Measurements from ENCODE around the gene PHLPP1.

Gene PHLPP1

DNA sequence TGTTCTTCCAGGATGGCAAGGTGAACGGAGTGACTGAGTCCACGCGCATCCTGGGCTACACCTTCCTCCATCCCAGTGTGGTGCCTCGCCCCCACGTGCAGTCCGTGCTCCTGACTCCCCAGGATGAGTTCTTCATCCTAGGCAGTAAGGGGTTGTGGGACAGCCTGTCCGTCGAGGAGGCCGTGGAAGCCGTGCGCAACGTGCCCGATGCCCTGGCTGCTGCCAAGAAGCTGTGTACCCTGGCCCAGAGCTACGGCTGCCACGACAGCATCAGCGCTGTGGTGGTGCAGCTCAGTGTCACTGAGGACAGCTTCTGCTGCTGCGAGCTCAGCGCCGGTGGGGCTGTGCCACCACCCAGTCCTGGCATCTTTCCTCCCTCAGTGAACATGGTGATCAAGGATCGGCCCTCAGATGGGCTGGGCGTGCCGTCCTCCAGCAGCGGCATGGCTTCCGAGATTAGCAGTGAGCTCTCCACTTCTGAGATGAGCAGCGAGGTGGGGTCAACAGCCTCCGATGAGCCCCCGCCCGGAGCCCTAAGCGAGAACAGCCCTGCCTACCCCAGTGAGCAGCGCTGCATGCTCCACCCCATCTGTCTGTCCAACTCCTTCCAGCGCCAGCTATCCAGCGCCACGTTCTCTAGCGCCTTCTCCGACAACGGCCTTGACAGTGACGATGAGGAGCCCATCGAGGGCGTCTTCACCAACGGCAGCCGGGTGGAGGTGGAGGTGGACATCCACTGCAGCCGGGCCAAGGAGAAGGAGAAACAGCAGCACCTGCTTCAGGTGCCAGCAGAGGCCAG is 263.1 kb downstream of the PHLPP1 start:
- no peak for TF ChIP-seq EZH2phosphoT487 (conservative IDR thresholded peaks at IDR 0.05; ENCODE audit: low read length)
- TF ChIP-seq, protein P1, sequence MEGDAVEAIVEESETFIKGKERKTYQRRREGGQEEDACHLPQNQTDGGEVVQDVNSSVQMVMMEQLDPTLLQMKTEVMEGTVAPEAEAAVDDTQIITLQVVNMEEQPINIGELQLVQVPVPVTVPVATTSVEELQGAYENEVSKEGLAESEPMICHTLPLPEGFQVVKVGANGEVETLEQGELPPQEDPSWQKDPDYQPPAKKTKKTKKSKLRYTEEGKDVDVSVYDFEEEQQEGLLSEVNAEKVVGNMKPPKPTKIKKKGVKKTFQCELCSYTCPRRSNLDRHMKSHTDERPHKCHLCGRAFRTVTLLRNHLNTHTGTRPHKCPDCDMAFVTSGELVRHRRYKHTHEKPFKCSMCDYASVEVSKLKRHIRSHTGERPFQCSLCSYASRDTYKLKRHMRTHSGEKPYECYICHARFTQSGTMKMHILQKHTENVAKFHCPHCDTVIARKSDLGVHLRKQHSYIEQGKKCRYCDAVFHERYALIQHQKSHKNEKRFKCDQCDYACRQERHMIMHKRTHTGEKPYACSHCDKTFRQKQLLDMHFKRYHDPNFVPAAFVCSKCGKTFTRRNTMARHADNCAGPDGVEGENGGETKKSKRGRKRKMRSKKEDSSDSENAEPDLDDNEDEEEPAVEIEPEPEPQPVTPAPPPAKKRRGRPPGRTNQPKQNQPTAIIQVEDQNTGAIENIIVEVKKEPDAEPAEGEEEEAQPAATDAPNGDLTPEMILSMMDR (IDR thresholded peaks at IDR 0.05; ENCODE audit: insufficient read depth, low read length, poor library complexity, severe bottlenecking), result no peak
- Histone ChIP-seq H3F3A (ENCODE audit: insufficient read depth) (no peaks in the 10 kb centered on the region), H4K20me1 (ENCODE audit: low read depth, low read length) (no peaks in the 10 kb centered on the region), H3K9me3 (ENCODE audit: insufficient read depth, low read length) (no peaks in the 10 kb centered on the region), H3K4me2 (ENCODE audit: low read depth, low read length, poor library complexity, severe bottlenecking) (no peak overlapping the region), H2AFZ (ENCODE audit: low read depth, low read length, severe bottlenecking) (no peak overlapping the region), H3K27ac (ENCODE audit: low read depth, low read length) (no peak overlapping the region), H3K27me3 (ENCODE audit: low read length) (no peaks in the 10 kb centered on the region), H3K79me2 (ENCODE audit: insufficient read depth, low read length) (no peaks in the 10 kb centered on the region), H3K9ac (ENCODE audit: low read length) (no peak overlapping the region), H3K9me2 (replicated peaks; ENCODE audit: insufficient read depth, low read length) (no peaks in the 10 kb centered on the region), H3K4me3 (ENCODE audit: insufficient read depth, low read length, poor library complexity, severe bottlenecking) (no peak overlapping the region), H3K36me3 (ENCODE audit: low read length) (no peaks in the 10 kb centered on the region)

DNA sequence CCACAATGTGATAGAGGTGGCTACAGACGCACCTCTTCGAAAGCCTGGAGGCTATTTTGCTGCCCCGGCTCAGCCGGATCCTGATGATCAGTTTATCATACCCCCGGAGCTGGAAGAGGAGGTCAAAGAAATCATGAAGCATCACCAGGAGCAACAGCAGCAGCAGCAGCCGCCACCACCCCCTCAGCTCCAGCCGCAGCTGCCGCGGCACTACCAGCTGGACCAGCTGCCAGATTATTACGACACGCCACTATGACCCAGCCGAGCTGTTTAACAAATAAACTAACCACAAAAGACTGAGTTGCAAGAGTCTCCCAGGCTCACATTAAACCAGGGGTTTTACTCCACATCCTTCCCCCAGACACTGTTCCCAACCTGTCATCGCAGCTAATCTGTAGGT is 263.8 kb downstream of the PHLPP1 start:
- TF ChIP-seq EZH2phosphoT487 (conservative IDR thresholded peaks at IDR 0.05; ENCODE audit: low read length), result no peak
- TF ChIP-seq, protein P1 (IDR thresholded peaks at IDR 0.05; ENCODE audit: insufficient read depth, low read length, poor library complexity, severe bottlenecking), result no peak
- H3K79me2 ChIP-seq (ENCODE audit: insufficient read depth, low read length), result no peaks in the 10 kb centered on the region
- H3K9ac ChIP-seq (ENCODE audit: low read length), result no peak overlapping the region
- no peak overlapping the region for H2AFZ ChIP-seq (ENCODE audit: low read depth, low read length, severe bottlenecking)
- no peak overlapping the region for H3K4me3 ChIP-seq (ENCODE audit: insufficient read depth, low read length, poor library complexity, severe bottlenecking)
- no peaks in the 10 kb centered on the region for H3K27me3 ChIP-seq (ENCODE audit: low read length)
- no peaks in the 10 kb centered on the region for H3K9me3 ChIP-seq (ENCODE audit: insufficient read depth, low read length)
- H4K20me1 ChIP-seq (ENCODE audit: low read depth, low read length), result no peaks in the 10 kb centered on the region
- no peaks in the 10 kb centered on the region for H3K36me3 ChIP-seq (ENCODE audit: low read length)
- H3F3A ChIP-seq (ENCODE audit: insufficient read depth), result no peaks in the 10 kb centered on the region
- no peak overlapping the region for H3K27ac ChIP-seq (ENCODE audit: low read depth, low read length)
- no peaks in the 10 kb centered on the region for H3K9me2 ChIP-seq (replicated peaks; ENCODE audit: insufficient read depth, low read length)
- H3K4me2 ChIP-seq (ENCODE audit: low read depth, low read length, poor library complexity, severe bottlenecking), result no peak overlapping the region

DNA sequence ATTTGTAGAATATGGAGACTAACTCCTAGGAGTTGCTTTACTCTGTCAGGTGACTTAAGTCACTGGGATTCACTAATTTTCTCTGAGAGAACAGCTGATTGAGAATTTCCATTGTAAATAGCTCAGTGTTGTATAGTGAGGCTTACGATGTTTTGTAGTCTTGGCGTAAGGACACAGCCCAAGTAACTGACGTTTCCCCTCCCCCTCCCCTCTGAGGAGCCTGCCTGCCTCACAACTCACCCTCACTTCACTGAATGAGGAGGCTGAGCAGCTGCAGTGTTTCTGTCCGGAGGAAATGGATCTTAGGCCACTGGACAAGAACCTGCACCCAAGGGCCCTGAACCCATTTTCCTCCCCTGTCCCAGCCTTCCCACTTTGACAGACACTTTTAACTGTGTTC is 264.6 kb downstream of the PHLPP1 start:
- Histone ChIP-seq H3K9ac (ENCODE audit: low read length) (no peak overlapping the region), H3K4me2 (ENCODE audit: low read depth, low read length, poor library complexity, severe bottlenecking) (no peak overlapping the region), H4K20me1 (ENCODE audit: low read depth, low read length) (no peaks in the 10 kb centered on the region), H3K4me3 (ENCODE audit: insufficient read depth, low read length, poor library complexity, severe bottlenecking) (no peak overlapping the region), H3K27me3 (ENCODE audit: low read length) (no peaks in the 10 kb centered on the region), H3K27ac (ENCODE audit: low read depth, low read length) (no peak overlapping the region), H3K9me2 (replicated peaks; ENCODE audit: insufficient read depth, low read length) (no peaks in the 10 kb centered on the region), H2AFZ (ENCODE audit: low read depth, low read length, severe bottlenecking) (no peak overlapping the region), H3K36me3 (ENCODE audit: low read length) (no peaks in the 10 kb centered on the region), H3F3A (ENCODE audit: insufficient read depth) (no peaks in the 10 kb centered on the region), H3K79me2 (ENCODE audit: insufficient read depth, low read length) (no peaks in the 10 kb centered on the region), H3K9me3 (ENCODE audit: insufficient read depth, low read length) (no peaks in the 10 kb centered on the region)
- TF ChIP-seq, protein P1 (IDR thresholded peaks at IDR 0.05; ENCODE audit: insufficient read depth, low read length, poor library complexity, severe bottlenecking), result no peak
- TF ChIP-seq EZH2phosphoT487 (conservative IDR thresholded peaks at IDR 0.05; ENCODE audit: low read length), result no peak
